ENCODE results near the gene CLHC1.
"Not testable (repeated sequence)": the region's sequence is repeated elsewhere in the genome, so short reads cannot be mapped to it uniquely, and the experiment has no call there.

The CLHC1 gene

DNA sequence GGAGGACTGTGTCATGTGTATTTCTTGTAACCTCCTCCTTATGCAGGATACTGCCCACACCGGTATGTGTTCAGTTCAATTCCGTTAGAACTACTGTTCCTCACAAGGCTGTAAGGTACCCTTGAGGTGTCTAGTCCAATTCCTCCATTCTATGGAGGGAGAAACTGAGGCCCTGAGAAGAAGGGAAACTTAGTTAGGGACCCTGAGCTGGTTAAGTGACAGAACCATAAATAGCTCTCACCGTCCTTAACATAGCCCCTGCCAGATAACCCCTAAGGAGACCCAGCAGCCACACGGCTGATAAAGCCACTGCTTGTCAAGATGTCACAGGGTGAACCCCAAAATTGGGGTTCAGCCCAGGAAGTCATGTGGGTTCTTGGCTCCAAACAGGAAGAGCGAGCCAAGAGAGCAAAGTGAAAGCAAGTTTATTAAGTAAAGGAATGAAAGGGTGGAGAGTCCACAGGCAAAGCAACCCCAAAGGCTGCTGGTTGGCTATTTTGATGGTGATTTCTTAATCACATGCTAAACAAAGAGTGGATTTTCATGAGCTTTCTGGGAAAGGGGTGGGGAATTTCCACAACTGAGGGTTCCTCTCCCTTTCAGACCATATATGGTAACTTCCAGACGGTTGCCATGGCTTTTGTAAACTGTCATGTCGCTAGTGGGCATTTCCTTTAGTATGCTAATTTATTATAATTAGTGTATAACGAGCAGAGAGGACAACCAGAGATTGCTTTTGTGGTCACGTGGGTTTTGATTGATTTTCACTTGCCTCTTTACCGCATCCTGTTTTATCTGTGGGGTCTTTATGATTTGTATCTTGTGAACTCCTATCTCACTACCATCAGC is 98.4 kb downstream of the CLHC1 start:
- DNase-seq: peak; percentile 67

DNA sequence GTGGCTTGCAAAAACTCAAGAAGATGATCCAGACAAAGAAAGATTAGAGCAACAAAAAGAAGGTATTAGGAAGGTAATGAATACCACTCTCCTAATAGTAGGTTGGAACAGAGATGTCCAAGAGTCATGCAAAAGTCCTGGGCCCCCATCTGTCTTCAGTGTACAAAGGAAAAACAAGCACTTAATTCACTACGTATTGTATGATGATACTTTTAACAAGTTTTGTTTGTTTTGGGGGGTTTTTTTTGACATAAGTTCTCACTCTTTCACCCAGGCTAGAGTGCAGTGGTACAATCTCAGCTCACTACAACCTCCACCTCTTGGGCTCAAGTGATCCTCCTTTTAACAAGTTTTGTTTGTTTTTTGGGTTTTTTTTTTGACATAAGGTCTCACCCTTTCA is 101.2 kb downstream of the CLHC1 start:
- DNase-seq: no peak

- DNase-seq: not testable (repeated sequence)
Measured at GRCh38 chr2:55126643-55127042, 105.5 kb downstream of the CLHC1 start.
